Spleen (tissue), 7 donors: Measurements from ENCODE around the gene INSYN1.

Experiments
- POLR2A ChIP-seq, 3 donors: fragments of 450-650 bp; IDR thresholded peaks; one replicate each; pipeline ENCODE4 v1.5.1; 2017; ENCODE audit warnings: antibody characterized with exemption in 3 of 3, mild to moderate bottlenecking in 1 of 3
- TF ChIP-seq, protein P1 (sequence below), 11 experiments: fragments of 200-600 bp in 7 of 11; fragments of 450-650 bp in 4 of 11; sonication (generic) in 4 of 11; IDR thresholded peaks in 8 of 11; conservative IDR thresholded peaks in 3 of 11; 1 replicate in 7 of 11; 2 replicates in 4 of 11; pipeline versions ENCODE4 v1.4.0 to v1.8.0; 2016 to 2021; ENCODE audit warnings: antibody characterized with exemption in 11 of 11, inconsistent platforms in 4 of 11, mild to moderate bottlenecking in 1 of 11
- donor health status: DM: no; HTN: no; CAD: no; lungs with moderate emphysema.
- donor health status: DM: no; HTN: no; CAD: no.
- donor health status: DM: no; HTN: no; CAD: no.

DNA sequence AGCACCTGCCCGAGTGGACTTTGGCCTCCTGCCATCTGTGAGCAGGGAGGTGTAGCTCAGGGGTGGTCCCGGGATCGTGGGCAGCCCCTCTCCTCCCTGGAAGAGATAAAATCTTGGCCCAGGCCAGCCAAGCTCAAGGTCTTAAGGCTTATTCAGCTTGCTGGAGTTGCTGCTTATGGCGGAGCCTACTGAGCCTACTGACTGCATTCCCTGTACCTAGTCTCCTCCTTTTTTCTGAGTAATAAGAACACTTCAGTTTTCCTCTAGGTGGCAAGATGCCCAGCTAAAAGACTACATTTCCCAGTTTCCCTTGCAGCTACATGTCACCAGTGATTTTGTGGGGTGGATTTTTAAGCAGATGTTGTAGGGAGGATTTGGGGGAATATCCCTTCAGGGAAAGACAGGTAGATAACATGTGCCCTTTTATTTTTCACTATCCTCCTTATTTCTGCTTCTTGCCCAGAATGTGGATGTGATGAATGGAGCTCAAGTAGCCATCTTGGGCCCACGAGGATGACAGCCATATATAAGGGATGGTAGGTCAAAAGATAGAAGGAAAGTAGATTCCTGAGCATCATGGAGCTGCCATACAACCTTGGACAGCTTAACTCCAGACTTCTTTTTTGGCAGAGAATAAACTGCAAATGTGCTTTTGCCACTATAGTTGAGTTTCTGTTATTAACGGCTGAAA, 41.4 kb upstream of the INSYN1 start:
- TF ChIP-seq, protein P1, sequence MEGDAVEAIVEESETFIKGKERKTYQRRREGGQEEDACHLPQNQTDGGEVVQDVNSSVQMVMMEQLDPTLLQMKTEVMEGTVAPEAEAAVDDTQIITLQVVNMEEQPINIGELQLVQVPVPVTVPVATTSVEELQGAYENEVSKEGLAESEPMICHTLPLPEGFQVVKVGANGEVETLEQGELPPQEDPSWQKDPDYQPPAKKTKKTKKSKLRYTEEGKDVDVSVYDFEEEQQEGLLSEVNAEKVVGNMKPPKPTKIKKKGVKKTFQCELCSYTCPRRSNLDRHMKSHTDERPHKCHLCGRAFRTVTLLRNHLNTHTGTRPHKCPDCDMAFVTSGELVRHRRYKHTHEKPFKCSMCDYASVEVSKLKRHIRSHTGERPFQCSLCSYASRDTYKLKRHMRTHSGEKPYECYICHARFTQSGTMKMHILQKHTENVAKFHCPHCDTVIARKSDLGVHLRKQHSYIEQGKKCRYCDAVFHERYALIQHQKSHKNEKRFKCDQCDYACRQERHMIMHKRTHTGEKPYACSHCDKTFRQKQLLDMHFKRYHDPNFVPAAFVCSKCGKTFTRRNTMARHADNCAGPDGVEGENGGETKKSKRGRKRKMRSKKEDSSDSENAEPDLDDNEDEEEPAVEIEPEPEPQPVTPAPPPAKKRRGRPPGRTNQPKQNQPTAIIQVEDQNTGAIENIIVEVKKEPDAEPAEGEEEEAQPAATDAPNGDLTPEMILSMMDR (IDR thresholded peaks at IDR 0.05 in 8 of 11, conservative IDR thresholded peaks at IDR 0.05 in 3 of 11) = no peak
- TF ChIP-seq POLR2A (IDR thresholded peaks at IDR 0.05) = no peak
